NCI-H345 treated with DMSO at 0.1 percent for 48 hours (cell line): ENCODE results near the gene RRAD.

ENCODE experiments used
- DNase-seq: peaks from one replicate; lab custom pipeline; 2025; ENCODE audit not compliant: unreplicated experiment; lab: John Stamatoyannopoulos, UW

RRAD gene

GRCh38 chr16:66934138-66934838, 9.0 kb upstream of the RRAD start, which contains the start of gene CIAO2B:
TSS of gene CIAO2B (minus strand) at chr16:66934402. CDS start at chr16:66934364, 38 bp downstream.
- peak; percentile 26 for DNase-seq

DNA sequence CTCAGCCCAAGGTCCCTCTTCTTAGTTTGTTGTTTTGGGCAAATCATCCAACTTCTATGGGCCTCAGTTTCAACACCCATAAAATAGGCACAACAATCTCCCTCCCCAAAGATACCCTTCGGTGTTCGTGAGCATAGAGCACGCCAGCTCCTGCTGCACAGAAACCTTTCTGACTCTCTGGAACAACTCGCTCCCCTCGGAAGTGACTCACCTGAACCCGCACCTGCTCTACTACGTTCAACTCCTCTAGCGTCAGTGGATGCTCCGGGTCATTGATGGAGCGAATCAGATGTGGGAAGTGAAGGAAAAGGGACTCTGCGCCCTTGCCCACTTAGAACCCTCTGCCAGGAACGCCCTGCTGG, 8.4 kb upstream of the RRAD start:
- DNase-seq, result no peak

DNA sequence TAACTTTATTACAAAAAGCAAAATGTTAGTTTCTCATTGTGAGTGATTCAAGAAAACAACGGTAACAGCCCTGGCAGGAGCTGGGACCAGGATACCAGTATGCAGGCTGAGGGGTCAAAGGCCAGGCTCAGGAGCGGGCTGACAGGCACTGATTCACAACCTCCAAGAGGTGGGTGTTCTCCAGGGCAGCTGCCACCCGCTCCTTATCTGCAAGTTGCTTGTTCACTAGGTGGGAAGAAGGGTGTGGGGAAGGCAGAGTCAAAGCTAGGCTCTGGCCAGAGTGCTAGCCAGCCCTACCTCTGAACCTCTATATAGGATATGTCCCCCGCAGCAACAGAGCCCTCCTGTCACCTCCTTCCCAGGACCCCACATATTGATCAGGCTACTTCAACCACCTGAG, 6.7 kb upstream of the RRAD start:
- no peak for DNase-seq

DNA sequence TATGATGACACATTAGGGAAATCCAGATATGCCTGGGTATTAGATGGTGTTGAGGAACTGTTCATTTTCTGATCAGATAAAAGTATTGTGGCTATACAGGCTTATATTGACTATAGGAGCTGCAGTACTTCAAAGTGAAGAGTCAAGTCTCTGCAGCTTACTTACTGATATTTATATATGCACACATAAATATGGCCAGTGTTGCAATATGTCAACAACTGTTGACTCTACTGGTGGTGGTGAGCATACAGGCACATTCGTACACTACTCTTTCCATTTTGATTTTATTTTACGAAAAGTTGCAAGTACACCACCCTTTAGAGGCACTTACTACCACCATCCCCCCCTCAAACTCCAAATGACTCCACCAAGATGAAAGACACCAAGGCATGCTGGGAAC, 6.3 kb upstream of the RRAD start:
- no peak for DNase-seq

- DNase-seq, result no peak
Measured at GRCh38 chr16:66930189-66930588, 4.9 kb upstream of the RRAD start.

- DNase-seq, result no peak
Measured at GRCh38 chr16:66928702-66929388, 3.5 kb upstream of the RRAD start.

DNA sequence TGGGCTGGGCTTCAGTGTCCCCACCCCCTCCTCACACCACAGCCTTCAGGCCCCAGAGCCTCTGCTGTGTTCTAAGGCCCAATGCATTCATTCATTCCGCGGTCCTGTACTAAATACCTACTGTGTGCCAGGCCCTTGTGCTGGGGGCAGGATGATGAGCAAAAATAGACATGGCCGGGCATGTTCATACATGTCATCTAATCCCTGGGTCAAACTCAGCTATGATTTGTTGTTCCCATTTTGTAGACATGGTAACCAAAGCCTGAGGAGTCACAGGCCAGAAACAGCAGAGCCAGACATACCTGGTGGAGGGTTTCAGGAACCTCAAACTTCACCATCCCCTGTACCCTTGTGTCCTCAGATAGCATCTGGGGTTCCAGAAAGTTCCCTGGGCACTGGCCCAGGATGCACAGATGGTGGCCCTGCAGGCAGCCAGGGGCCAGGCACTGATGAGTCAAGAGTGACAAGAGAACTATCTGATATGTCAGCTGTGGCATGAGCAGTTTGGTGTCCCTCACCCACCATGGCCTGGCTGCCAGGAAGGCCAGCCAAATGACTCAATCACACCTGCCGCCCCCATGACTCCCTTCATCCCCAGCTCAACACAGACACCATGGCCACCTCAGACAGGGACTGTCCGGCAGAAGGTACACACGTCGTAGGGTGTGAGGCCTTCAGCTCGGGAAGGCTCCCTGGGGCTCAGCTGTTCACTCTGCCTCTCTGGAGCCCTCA, 2.7 kb upstream of the RRAD start:
- DNase-seq, result no peak

DNA sequence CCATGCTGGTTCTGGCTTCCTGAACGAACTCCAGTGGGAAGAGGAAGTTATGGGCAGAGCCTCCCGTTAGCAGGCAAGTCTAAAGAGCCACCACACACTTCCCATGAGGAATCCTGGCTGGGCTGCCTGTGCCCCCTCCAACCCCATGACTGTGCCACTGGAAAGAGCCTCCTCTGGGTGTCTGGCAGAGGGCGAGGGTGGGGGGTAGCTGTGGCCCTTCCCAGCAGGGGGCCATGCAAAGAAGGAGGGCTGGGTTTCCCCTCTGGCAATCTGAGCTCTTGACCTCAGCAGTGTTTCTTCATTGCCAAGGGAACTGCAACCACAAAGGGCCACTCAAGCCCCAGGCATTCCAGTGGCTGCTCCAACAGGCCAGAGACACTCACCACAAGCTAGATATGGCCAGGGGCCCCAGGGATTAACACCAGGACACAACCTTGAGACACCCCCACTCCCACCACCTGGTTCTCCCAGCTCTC, 1.7 kb upstream of the RRAD start:
- no peak for DNase-seq

DNA sequence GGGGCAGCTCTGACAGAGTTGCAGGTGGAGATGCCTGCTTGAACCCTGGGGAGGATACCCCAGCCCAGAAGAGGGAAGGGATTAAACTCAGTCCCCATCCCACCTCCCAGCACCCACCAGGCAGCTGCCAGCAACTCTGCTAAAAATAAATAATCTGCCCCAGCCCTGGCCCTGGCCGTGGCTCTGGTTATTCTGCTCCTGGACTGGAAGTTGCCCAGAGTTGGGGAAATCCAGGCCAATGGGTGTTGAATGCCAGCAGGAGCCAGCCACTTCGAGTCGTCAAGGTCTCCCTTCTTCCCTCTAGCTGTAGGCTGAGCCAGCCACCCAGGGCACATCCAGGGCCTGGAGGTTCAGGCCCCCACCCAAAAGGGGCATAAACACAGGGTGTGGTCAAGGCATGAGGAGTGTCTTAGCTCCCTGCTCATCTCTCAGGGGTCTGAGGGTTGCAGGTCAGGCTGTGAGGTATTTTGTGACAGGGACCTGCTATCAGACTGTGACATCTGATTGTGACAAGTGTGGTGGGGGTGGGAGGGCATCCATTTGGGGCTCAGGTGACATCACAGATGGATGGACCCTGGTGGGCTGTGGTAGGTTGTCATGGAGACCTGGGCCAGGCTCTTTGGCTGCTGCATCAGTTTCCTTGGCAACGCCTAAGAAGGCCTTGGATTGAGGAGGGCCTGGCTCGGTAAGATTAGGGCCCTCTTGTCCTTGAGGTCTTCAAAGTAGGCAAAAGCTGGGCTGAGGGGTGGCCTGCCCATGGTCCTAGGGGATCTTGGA, 1.0 kb upstream of the RRAD start:
- DNase-seq, result no peak

GRCh38 chr16:66924527-66925321, 611 bp downstream of the RRAD start:
- no peak for DNase-seq

DNA sequence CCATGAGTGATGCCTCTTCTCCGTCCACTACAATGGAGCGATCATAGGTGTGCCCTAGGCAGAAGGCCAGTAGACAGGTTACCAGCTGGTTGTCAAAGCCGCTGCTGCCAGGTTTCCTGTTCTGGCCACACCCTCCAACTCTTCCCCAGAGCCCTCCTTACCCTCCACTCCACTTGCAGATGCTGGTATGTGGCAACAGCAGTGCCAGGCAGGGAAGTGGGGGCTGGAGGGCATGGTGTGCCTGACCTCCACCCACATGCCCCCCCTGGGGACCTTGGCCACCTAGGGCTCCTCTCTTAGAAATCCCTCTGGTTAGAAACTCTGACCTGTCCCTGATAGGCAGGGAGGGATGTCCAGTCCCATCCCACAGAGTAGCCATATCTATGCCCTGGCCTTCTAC, 1.5 kb downstream of the RRAD start:
- no peak for DNase-seq

DNA sequence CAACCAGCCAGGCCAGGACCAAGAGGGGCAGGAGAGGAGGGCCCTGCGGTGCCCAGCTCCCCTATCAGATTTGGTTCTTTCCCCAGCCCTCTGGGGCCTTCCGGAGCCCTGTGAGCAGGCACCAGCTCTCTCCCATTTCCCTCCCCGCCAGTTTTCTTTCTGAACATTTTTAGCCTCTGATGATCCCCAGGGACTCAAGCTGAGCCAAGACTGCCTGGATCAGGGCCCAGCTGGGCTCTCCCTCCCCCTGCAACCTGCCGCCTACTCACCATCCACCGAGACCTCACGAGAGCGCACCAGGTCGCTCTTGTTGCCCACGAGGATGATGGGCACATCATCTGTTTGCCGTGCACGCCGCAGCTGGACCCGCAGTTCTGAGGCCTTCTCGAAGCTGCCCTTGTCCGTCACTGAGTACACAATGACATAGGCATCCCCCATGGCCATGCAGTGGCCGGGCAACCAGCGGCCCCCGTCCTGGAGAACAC, 2.0 kb downstream of the RRAD start:
- DNase-seq, result no peak

DNA sequence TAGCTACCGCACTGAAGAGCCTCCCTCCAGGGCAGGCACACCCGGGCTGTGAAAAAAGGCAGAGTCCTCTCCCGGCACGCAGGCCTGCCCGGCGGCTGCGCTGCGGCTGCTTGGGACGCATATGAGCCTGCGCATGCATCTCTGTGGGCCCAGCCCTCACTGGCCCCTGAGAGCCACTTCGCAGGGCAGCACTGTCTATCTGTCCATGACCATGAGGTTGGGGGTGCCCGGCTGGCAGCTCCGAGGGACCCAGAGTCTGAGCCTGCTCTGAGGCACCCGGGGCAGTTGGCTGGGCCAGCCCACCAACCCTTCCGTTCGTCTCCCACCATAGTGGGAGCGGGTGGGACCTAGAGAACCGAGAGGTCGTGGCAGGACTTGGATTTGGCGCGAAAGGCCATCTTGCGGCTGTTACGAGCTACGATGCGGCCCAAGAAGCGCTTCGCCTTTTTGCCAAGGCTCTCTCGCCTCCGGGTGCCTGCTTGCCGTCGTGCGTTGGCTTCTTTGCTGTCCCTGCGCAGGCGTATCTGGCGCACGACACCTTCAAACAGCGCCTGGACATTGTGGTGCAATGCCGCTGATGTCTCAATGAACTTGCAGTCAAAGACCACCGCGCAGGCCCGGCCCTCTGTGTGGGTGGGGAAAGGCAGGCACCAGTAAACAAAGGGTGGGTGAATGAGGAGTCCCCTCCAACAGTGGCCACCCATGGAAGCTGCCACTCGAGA, 3.4 kb downstream of the RRAD start:
- no peak for DNase-seq

GRCh38 chr16:66920924-66921680, 4.2 kb downstream of the RRAD start:
- no peak for DNase-seq

- DNase-seq, result no peak
Measured at GRCh38 chr16:66920299-66920590, 5.1 kb downstream of the RRAD start.

GRCh38 chr16:66919569-66920298, 5.6 kb downstream of the RRAD start:
- DNase-seq, result no peak

- DNase-seq, result no peak
Measured at GRCh38 chr16:66918803-66919568, 6.3 kb downstream of the RRAD start, which contains the start of gene CDH16. TSS of gene CDH16 (minus strand) at chr16:66918885. CDS start at chr16:66918065, 820 bp downstream.

DNA sequence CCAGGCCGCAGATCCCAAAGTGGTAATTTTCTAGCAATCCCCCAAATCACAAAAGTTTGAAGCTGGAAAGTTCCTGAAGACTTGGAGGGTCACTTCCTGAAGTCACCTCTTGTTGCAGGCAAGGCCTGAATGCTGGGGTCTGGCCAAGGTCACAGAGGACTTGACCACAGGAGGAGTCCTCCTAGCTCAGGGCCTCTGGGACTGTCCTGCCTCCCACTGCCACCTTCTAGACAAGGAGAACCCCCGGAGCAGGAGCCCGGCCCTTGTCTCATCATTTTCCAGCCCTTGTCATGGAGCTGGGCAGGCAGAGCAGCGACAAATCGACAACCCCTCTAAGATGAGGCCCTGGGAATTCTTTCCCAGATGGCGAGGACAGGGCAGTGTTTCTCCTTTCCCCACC, 7.0 kb downstream of the RRAD start:
- no peak for DNase-seq
